Stimulated activated CD8-positive, alpha-beta memory T cell treated with anti-CD3 and anti-CD28 coated beads, Interleukin-4, amount 100 ng/mL, for 4 hours (primary cell): ENCODE results near the gene OSBPL8.
"Not testable (repeated sequence)": the region's sequence is repeated elsewhere in the genome, so short reads cannot be mapped to it uniquely, and the experiment has no call there.

Experiments
- DNase-seq, 2 donors: peaks; one replicate each; pipeline ENCODE4 v3.0.0-alpha.2; 2020; ENCODE audit warnings: low read depth in 2 of 2, low spot score in 1 of 2

OSBPL8 gene

GRCh38 chr12:76426160-76426559, 133.4 kb downstream of the OSBPL8 start:
- no peak for DNase-seq

DNA sequence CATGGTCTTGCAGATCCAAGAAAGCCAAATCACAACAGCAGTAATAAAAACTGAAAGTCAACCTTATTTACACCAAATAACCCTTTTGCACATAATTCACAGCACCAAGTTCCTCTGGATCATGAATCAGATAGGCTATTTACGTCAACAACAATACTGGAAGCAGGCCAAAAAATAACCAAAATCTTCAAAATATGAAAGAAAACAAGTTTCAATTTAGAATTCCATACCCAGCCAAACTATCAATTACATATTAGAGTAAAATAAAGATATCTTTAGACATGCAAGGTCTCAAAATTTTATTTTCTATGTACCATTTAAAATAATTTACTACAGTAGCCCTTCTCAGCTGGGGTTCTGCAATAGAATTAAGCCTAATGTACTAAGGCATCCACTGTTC, 134.6 kb downstream of the OSBPL8 start:
- no peak for DNase-seq

DNA sequence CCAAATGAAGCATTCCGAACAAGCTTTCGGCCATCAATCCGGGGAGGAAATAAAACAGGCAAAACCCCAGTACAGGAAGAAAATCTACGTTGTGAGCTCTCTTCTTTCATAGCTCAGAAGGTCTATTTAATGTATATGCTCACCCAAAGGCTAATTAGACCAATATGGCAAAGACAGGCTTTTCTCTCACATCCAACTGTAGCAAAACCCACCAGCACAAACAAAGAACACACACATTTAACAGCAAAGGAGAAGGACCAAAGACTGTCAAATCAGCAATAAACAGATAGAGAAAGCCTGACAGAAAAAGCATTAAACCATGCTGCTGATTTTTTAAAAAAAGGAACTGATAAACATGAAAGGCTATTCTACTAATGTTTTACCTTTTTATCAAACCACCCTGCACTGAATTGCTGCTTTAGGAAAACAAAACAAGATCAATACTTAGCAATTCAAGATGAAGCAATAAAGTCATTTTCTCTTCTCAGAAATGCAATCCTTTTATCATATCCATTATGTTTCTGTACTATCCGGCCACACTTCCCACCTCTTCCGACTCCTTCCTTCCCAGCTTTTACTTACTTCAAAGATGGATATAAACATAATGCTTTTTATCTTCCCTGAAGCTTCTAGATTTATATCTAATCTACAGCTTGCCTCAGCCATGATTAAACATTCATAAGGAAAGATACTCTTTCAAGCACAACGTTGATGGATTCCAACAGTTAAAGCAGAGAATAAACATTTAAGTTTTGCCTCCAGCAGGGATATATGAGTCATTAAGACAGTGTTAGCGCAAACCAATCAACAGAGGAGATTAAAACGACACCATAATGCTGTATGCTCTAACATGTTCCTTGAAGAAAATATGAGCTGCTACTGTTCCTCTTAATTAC, 136.8 kb downstream of the OSBPL8 start:
- no peak for DNase-seq

DNA sequence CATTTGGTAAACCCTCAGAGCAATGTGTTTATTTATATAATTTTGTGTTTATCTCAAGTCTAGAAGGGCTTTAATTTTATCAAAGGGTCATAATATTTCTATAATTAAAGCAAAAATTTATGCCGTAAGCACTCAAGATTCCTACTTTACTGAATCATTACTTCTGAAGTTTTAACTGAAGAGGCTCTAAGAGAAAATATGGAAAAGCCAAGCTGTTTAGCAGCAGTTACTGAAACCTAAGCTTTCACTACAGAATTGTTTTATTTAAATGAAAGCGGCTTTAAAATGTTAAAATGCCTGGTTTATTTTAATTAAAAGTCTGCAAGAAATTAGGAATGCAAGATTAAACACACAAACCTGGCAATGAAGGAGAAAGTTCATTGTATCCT, 137.4 kb downstream of the OSBPL8 start:
- no peak for DNase-seq

DNA sequence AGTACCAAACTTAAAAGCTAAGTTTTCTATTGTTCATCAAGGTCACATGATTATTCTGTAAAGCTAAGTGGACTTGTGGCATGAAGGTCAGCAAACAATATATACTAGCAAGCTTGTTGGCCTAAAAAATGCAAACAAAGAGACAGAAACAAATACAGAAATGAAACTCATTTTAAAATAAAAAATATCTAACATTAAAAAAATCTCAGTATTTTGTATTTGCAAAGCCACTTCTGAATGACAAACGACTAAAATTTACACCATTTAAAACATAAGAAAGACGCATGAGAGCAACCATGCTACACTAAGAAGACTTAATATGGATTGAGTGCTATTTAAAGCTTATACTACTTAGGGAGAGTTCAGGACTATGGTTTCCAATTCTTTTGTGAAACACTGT, 138.5 kb downstream of the OSBPL8 start:
- no peak for DNase-seq

DNA sequence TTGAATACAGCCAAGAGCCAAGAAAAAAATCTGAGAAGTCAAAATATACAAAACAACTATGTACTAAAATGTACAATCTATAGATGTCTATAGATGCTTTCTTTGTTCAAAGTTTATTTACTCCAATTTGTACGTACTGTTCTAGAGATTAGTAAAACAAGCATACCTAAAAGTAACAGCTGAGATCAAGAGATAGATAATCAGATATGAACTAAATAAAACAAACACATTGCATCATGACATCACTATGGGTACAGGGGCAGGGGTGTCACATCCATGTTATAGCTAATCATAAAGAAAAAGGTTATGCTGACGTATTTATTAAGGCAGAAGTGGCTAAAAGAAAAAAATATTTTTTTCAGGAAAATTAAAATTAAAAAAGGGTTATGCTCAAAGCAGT, 139.3 kb downstream of the OSBPL8 start:
- DNase-seq = no peak

- DNase-seq = no peak
These were observed 142.5 kb downstream of the OSBPL8 start for GRCh38 chr12:76417116-76417515.

GRCh38 chr12:76413121-76413520, 146.4 kb downstream of the OSBPL8 start:
- no peak for DNase-seq

DNA sequence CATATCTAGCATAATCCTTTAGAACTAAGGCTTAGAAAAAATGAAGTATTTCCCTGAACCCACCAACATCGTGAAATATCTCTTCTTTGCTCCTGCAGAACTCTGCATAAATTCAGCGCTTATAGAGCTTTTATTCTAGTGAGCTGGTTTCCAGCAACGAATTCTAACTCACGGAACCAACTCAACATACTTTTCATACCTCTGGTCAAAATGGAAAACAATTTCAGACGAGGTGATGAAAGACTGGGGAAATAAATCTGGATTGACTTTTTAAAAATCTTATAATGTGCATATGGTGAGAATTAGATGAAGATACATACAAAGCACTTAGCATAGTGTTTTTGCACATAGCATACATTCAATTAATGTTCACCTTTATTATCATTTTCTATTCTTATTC, 148.8 kb downstream of the OSBPL8 start:
- no peak for DNase-seq

DNA sequence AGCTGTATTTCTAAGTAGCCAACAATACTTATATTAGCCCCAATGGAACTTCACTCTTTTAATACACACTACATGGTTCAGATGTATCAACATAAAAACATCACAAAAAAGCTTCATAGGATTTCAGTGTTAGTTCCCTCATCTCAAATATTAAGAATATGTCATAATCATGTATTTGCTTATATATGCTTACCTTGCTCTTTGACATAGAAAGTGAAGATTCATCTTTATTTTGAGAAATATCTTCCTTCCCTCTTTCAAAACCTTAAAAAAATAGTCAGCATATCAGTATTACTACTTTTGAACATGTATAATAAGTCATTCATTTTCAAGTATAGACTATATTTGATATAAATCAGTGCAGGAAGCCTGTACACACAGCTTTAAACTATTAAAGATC, 149.2 kb downstream of the OSBPL8 start:
- no peak for DNase-seq

DNA sequence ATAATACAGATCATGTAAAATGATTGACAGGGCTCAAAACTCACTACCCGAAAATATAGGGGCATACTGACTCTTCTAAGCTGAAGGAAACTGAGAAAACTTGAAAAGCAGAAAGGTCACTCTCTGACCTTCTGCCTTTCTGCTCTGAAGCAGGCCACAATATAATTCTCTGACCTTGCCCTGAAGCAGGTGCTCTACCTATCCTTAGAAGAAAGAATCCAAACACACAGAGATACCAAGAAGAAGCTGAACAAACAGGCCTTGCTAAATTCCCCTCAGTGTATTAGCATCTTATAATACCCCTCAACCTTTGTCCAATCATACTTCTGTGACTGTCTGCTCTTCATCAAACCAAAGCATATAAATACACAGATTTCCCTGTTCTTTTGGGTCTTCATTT, 150.5 kb downstream of the OSBPL8 start:
- no peak for DNase-seq

DNA sequence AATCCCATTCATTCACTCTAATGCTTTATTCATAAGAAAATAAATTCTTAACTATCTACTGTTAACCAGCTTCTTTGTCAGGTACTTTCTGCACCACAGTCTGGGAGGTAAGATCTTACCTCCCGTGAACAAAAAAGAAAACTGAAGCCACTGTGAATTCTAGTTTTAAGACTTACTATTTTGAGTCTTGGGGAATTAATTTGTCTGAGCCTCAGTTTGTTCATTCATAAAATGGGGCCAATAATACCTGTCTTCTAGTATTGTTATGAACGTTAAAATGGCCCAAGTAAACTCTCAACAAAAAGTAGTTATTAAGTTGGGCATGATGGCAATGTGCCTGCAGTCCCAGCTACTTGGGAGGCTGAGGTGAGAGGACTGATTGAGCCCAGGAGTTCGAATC, 151.9 kb downstream of the OSBPL8 start:
- no peak for DNase-seq

DNA sequence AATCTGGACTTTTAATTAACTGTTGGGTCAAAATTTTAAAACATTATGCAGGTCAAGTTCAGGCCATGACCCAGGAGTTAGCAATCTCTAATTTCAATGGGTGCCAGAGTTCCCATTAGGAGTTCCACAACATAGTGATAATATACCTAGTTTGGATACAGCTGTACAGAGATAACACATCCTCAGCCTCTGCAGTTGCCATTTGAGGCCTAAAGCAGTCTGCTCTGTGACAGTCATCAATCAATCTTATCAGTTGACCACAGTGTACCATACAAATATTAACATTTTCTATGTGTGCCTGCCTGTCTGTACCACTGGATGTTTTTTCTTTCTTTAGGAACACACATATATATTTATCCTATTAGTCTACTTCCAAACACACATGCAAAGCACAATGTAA, 157.3 kb downstream of the OSBPL8 start:
- DNase-seq = no peak

- no peak for DNase-seq
These were observed 159.4 kb downstream of the OSBPL8 start for GRCh38 chr12:76400136-76400535.

GRCh38 chr12:76399040-76399439, 160.5 kb downstream of the OSBPL8 start:
- no peak for DNase-seq

GRCh38 chr12:76398106-76398505, 161.5 kb downstream of the OSBPL8 start:
- DNase-seq = no peak

DNA sequence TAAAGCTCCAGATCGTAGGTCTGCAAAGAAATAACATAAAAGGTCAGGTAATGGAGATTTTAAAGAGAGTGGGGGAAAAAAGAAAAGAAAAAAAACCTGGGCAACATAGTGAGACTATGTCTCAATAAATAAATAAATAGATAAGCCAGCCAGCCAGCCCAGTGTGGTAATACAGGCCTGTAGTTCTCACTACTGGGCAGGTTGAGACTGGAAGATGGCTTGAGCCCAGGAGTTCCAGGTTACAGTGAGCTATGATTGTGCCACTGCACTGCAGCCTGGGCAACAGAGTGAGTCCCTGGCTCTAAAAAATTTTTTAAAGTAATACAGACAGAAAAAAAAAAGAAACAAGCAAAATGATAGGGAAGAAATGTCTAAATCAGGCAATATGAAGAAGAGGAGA, 168.1 kb downstream of the OSBPL8 start:
- DNase-seq = no peak

- DNase-seq = no peak
These were observed 172.0 kb downstream of the OSBPL8 start for GRCh38 chr12:76387614-76388013.

GRCh38 chr12:76384560-76384959, 175.0 kb downstream of the OSBPL8 start:
- DNase-seq = no peak

- no peak for DNase-seq
These were observed 175.6 kb downstream of the OSBPL8 start for GRCh38 chr12:76383988-76384387.

DNA sequence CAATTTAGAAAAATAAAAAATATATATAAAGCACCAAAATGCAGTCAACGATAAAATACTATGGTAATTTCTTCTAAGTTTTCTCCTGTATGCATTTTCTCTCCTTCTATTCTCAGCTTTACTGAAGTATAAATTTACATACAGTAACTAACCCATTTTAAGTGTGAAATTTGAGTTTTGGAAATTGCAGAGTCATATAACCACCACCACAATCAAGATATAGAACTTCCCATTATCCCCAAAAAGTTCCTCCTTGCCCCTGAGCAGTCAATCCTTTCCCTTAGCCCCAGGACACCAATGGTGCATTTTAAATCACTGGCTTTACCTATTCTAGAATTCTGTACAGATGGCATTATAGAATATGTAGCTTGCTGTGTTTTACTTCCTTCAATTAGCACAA, 180.3 kb downstream of the OSBPL8 start:
- DNase-seq = no peak

DNA sequence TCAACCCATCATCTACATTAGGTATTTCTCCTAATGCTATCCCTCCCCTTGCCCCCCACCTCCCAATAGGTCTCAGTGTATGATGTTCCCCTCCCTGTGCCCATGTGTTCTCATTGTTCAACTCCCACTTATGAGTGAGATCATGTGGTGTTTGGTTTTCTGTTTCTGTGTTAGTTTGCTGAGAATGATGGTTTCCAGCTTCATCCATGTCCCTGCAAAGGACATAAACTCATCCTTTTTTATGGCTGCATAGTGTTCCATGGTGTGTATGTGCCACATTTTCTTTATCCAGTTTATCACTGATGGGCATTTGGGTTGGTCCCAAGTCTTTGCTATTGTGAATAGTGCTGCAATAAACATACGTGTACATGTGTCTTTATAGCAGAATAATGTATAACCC, 182.7 kb downstream of the OSBPL8 start:
- DNase-seq = not testable (repeated sequence)

- DNase-seq = no peak
These were observed 183.6 kb downstream of the OSBPL8 start for GRCh38 chr12:76375939-76376338.
